ENCODE measurements around the gene NIN.

NIN gene

GRCh38 chr14:50830932-50831725, at the start of gene NIN:
NIN (minus strand) TSS chr14:50831162; CDS start chr14:50822056, 9,106 bp downstream.
- H3K27ac ChIP-seq, result peak within 1 kb of the TSS; percentile 80
- TF ChIP-seq CTCF (conservative IDR thresholded peaks at IDR 0.05) (no peak), ZFX (IDR thresholded peaks at IDR 0.05) (peak; percentile 82)

GRCh38 chr14:50875359-50876070, 44.6 kb upstream of the NIN start:
- H3K27ac ChIP-seq, result no peak overlapping the region
- no peak for TF ChIP-seq ZFX (IDR thresholded peaks at IDR 0.05)
- no peak for TF ChIP-seq CTCF (conservative IDR thresholded peaks at IDR 0.05)

- no peak for TF ChIP-seq ZFX (IDR thresholded peaks at IDR 0.05)
- no peak for TF ChIP-seq CTCF (conservative IDR thresholded peaks at IDR 0.05)
- H3K27ac ChIP-seq, result no peak overlapping the region
Observed at GRCh38 chr14:50874757-50875156, 43.8 kb upstream of the NIN start.

GRCh38 chr14:50871914-50872732, 41.2 kb upstream of the NIN start, which contains the start of gene ABHD12B:
ABHD12B (plus strand) TSS chr14:50872053; CDS start chr14:50872175, 122 bp downstream.
- TF ChIP-seq CTCF (conservative IDR thresholded peaks at IDR 0.05) (no peak), ZFX (IDR thresholded peaks at IDR 0.05) (no peak)
- no peak within 1 kb of the TSS for H3K27ac ChIP-seq

- no peak overlapping the region for H3K27ac ChIP-seq
- no peak for TF ChIP-seq CTCF (conservative IDR thresholded peaks at IDR 0.05)
- no peak for TF ChIP-seq ZFX (IDR thresholded peaks at IDR 0.05)
Observed at GRCh38 chr14:50871228-50871627, 40.3 kb upstream of the NIN start.

- H3K27ac ChIP-seq, result no peak overlapping the region
- no peak for TF ChIP-seq CTCF (conservative IDR thresholded peaks at IDR 0.05)
- TF ChIP-seq ZFX (IDR thresholded peaks at IDR 0.05), result no peak
Observed at GRCh38 chr14:50865391-50866076, 34.6 kb upstream of the NIN start.
